Panc1 (cell line): Measurements from ENCODE around the gene CPD.

ENCODE experiments used
- CTCF ChIP-seq: fragments of 450-650 bp; IDR thresholded peaks from 2 replicates; pipeline ENCODE4 v1.5.1; 2017; ENCODE audit warnings: mild to moderate bottlenecking
- SIN3A ChIP-seq: IDR thresholded peaks from 2 replicates; pipeline ENCODE4 v1.6.1; 2012; ENCODE audit warnings: low read depth, mild to moderate bottlenecking, low read length, moderate library complexity, borderline replicate concordance; ENCODE audit not compliant: insufficient read depth
- TCF7L2 ChIP-seq: IDR thresholded peaks from 2 replicates; pipeline ENCODE4 v1.6.1; 2011; ENCODE audit warnings: mild to moderate bottlenecking, low read depth, low read length, inconsistent platforms

- TF ChIP-seq CTCF = no peak
- TF ChIP-seq SIN3A = no peak
- TF ChIP-seq TCF7L2 = no peak
Measured at GRCh38 chr17:30468465-30468864, 89.7 kb downstream of the CPD start.
